Transverse colon (tissue), 4 donors: ENCODE measurements around the gene PCARE.

ENCODE experiments used
- CTCF ChIP-seq, 5 experiments: fragments of 200-600 bp in 3 of 5; fragments of 450-650 bp in 2 of 5; sonication (generic) in 3 of 5; IDR thresholded peaks; 1 replicate in 2 of 5; 2 replicates in 3 of 5; pipeline ENCODE4 v1.5.1; 2016 to 2017; ENCODE audit warnings: antibody characterized with exemption in 5 of 5, inconsistent platforms in 3 of 5, mild to moderate bottlenecking in 2 of 5, moderate library complexity in 1 of 5
- POLR2A ChIP-seq: fragments of 450-650 bp; IDR thresholded peaks from one replicate; pipeline ENCODE4 v1.6.1; 2016; ENCODE audit warnings: antibody characterized with exemption, mild to moderate bottlenecking, moderate library complexity
- POLR2AphosphoS5 ChIP-seq, 3 donors: sonication (generic); formaldehyde crosslinking; IDR thresholded peaks; one replicate each; pipeline ENCODE4 v1.6.1; 2016; ENCODE audit warnings: antibody characterized with exemption in 3 of 3

- TF ChIP-seq POLR2A = no peak
- no peak for TF ChIP-seq CTCF (IDR thresholded peaks at IDR 0.05)
- no peak for TF ChIP-seq POLR2AphosphoS5 (IDR thresholded peaks at IDR 0.05)
Observed at GRCh38 chr2:29040552-29040951, 33.8 kb downstream of the PCARE start.
